Nephron (organoid): ENCODE data around the gene SYNJ2.
"Not testable (repeated sequence)": the region's sequence is repeated elsewhere in the genome, so short reads cannot be mapped to it uniquely, and the experiment has no call there.

Experiments
- H3K27ac Mint-ChIP-seq, 3 experiments: 2 replicates each; pipeline ENCODE4 v1.8.0; 2020; ENCODE audit warnings: mixed read lengths in 3 of 3, mild to moderate bottlenecking in 2 of 3, moderate library complexity in 1 of 3
- H3K27me3 Mint-ChIP-seq: 2 replicates; pipeline ENCODE4 v1.8.0; 2021; ENCODE audit warnings: low read depth, mild to moderate bottlenecking, moderate library complexity, mixed read lengths
- H3K36me3 Mint-ChIP-seq: 2 replicates; pipeline ENCODE4 v1.8.0; 2020; ENCODE audit warnings: low read depth, mixed read lengths
- H3K4me1 Mint-ChIP-seq: 2 replicates; pipeline ENCODE4 v1.8.0; 2020; ENCODE audit warnings: mixed read lengths
- H3K4me3 Mint-ChIP-seq, 3 experiments: 2 replicates each; pipeline ENCODE4 v1.8.0; 2020; ENCODE audit warnings: mild to moderate bottlenecking in 3 of 3, mixed read lengths in 3 of 3, moderate library complexity in 2 of 3
- H3K9me3 Mint-ChIP-seq: 2 replicates; pipeline ENCODE4 v1.8.0; 2020; ENCODE audit warnings: mixed read lengths
- CTCF ChIP-seq, 3 experiments: fragments of 200-600 bp; sonication (generic); IDR thresholded peaks; one replicate each; pipeline ENCODE4 v1.5.0; 2021; ENCODE audit warnings: antibody characterized with exemption in 3 of 3; ENCODE audit not compliant: unreplicated experiment in 3 of 3

SYNJ2 gene

GRCh38 chr6:157962601-157963302, 18.9 kb upstream of the SYNJ2 start:
- peaks cover 8% of the 10 kb centered on the region for H3K4me1 Mint-ChIP-seq
- peaks cover 25% of the 10 kb centered on the region for H3K9me3 Mint-ChIP-seq
- no peak overlapping the region for H3K4me3 Mint-ChIP-seq
- H3K27me3 Mint-ChIP-seq = no peaks in the 10 kb centered on the region
- TF ChIP-seq CTCF (IDR thresholded peaks at IDR 0.05; ENCODE audit: unreplicated experiment in 3 of 3) = no peak
- peak overlapping the region in 2 of 3 experiments; percentile 27 to 37 for H3K27ac Mint-ChIP-seq
- H3K36me3 Mint-ChIP-seq = peaks cover 17% of the 10 kb centered on the region

DNA sequence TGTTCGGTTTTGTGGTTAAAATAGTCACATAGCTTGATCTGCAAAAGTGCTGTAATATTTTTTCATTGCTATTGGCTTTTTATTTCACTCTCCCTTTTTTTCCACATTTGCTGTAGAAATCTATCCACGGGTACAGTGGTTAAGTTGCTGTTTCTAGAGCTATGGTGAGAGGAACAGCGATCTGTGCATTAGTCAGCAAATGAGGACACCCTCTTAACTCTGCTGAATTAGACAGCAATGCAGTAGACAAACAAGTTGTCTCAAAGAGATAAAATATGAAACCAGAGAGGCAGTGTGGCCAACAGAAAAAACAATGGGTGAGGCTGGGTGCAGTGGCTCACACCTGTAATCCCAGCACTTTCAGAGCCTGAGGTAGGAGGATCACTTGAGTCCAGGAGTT, 17.6 kb upstream of the SYNJ2 start:
- H3K4me1 Mint-ChIP-seq = peaks cover 8% of the 10 kb centered on the region
- no peak overlapping the region for H3K4me3 Mint-ChIP-seq
- no peak for TF ChIP-seq CTCF (IDR thresholded peaks at IDR 0.05; ENCODE audit: unreplicated experiment in 3 of 3)
- peaks cover 16% of the 10 kb centered on the region for H3K9me3 Mint-ChIP-seq
- H3K27ac Mint-ChIP-seq = no peak overlapping the region
- H3K36me3 Mint-ChIP-seq = peaks cover 11% of the 10 kb centered on the region
- H3K27me3 Mint-ChIP-seq = no peaks in the 10 kb centered on the region

GRCh38 chr6:157965387-157965786, 16.3 kb upstream of the SYNJ2 start:
- peaks cover 4% of the 10 kb centered on the region for H3K9me3 Mint-ChIP-seq

DNA sequence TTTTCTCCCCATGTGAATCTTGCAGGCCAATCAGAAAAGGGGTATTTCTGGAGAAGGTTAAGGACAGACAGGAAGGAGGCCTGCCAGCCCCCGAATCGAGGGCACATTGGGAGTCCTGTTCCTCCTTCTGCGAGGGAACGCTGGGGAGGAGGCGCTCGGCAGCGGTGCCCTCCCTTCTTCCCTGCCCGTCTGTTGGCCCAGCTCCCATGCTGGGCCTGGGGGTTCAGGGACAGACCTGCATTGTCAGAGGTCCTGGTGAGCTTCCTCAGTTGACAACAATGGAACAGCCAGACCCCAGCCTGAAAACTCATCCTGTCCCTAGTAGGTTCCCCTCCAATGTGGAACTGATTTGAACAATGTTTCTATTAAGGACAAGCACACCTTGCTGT, 15.1 kb upstream of the SYNJ2 start:
- Mint-ChIP-seq H3K36me3 (no peaks in the 10 kb centered on the region), H3K4me1 (peaks cover 10% of the 10 kb centered on the region), H3K27ac (no peak overlapping the region), H3K9me3 (no peaks in the 10 kb centered on the region), H3K4me3 (no peak overlapping the region), H3K27me3 (no peaks in the 10 kb centered on the region)
- no peak for TF ChIP-seq CTCF (IDR thresholded peaks at IDR 0.05; ENCODE audit: unreplicated experiment in 3 of 3)

More at GRCh38 chr6:157965387-157965786, 16.3 kb upstream of the SYNJ2 start:
- Mint-ChIP-seq H3K36me3 (no peaks in the 10 kb centered on the region), H3K27ac (no peak overlapping the region), H3K27me3 (no peaks in the 10 kb centered on the region), H3K4me1 (peaks cover 8% of the 10 kb centered on the region), H3K4me3 (no peak overlapping the region)
- TF ChIP-seq CTCF (IDR thresholded peaks at IDR 0.05; ENCODE audit: unreplicated experiment in 3 of 3) = no peak

- no peak for TF ChIP-seq CTCF (IDR thresholded peaks at IDR 0.05; ENCODE audit: unreplicated experiment in 3 of 3)
- H3K27me3 Mint-ChIP-seq = no peaks in the 10 kb centered on the region
- H3K27ac Mint-ChIP-seq = no peak overlapping the region
- no peaks in the 10 kb centered on the region for H3K9me3 Mint-ChIP-seq
- peaks cover 13% of the 10 kb centered on the region for H3K4me1 Mint-ChIP-seq
- no peaks in the 10 kb centered on the region for H3K36me3 Mint-ChIP-seq
- no peak overlapping the region for H3K4me3 Mint-ChIP-seq
Measured at GRCh38 chr6:157967020-157967419, 14.6 kb upstream of the SYNJ2 start.

DNA sequence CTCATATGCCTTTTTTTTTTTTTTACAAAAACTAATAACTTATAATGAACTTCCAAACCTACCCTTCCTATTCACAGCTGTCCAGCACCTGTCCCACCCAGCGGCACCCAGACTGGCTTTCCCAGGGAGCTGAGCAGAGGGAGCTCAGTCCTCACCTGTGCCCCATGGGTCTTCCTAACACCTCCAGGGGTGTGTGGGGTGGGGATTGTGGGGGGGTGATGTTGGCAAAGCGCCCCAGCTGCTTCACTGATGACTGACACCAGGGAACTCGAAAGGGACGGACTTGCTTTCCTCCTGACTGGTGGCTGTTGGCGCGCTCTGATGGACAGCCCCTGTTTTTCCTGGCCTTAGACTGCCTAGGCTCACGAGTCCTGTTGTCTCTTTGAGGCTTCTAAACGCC, 14.2 kb upstream of the SYNJ2 start:
- Mint-ChIP-seq H3K9me3 (no peaks in the 10 kb centered on the region), H3K27me3 (no peaks in the 10 kb centered on the region), H3K36me3 (no peaks in the 10 kb centered on the region), H3K27ac (no peak overlapping the region), H3K4me3 (no peak overlapping the region), H3K4me1 (peaks cover 13% of the 10 kb centered on the region)
- TF ChIP-seq CTCF (IDR thresholded peaks at IDR 0.05; ENCODE audit: unreplicated experiment in 3 of 3) = no peak

DNA sequence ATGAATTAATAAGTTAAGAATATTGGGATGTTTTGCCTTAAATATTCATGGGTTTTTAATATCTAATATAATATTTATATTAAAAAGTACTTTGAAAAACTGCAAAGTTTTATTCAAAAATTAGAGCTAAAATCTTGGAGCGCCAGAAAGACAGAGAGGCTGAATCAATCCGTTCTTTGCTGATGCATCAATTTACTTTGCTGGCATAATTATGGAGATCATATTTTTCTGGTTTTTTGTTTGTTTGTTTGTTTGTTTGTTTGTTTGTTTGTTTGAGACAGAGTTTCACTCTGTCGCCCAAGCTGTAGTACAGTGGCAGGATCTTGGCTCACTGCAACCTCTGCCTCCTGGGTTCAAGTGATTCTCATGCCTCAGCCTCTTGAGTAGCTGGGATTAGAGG, 9.5 kb upstream of the SYNJ2 start:
- not testable (repeated sequence) for H3K27ac Mint-ChIP-seq, H3K9me3 Mint-ChIP-seq, H3K27me3 Mint-ChIP-seq, H3K36me3 Mint-ChIP-seq, H3K4me1 Mint-ChIP-seq, H3K4me3 Mint-ChIP-seq
